Measurements from ENCODE around the gene AMH. TPM values are rescaled to one million over a fixed set of nuclear protein-coding genes. Genes with fewer than 3 reads are reported as not detected.

Gene AMH
- total RNA-seq, 4 donors from 2014 or later = 0.59 to 5.4 (median 2.1) TPM; not detected in 1

DNA sequence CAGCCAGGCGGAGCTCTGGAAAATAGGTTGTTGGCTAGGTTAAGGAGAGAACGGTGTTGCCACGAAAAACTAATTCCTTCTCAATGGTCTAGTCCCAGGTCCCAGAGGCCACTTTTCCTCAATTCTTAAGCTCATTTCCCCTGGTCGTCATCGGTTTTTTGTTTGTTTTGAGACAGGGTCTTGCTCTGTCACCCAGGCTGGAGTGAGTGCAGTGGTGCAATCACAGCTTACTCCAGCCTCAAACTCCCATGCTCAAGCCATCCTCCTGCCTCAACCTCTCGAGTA lies 11.3 kb upstream of the AMH start:
- no peak for DNase-seq (ENCODE audit: low spot score in 2 of 2)
- no peak for TF ChIP-seq POLR2A (IDR thresholded peaks at IDR 0.05)
- no peak for TF ChIP-seq EP300 (IDR thresholded peaks at IDR 0.05)
- TF ChIP-seq, protein P1, sequence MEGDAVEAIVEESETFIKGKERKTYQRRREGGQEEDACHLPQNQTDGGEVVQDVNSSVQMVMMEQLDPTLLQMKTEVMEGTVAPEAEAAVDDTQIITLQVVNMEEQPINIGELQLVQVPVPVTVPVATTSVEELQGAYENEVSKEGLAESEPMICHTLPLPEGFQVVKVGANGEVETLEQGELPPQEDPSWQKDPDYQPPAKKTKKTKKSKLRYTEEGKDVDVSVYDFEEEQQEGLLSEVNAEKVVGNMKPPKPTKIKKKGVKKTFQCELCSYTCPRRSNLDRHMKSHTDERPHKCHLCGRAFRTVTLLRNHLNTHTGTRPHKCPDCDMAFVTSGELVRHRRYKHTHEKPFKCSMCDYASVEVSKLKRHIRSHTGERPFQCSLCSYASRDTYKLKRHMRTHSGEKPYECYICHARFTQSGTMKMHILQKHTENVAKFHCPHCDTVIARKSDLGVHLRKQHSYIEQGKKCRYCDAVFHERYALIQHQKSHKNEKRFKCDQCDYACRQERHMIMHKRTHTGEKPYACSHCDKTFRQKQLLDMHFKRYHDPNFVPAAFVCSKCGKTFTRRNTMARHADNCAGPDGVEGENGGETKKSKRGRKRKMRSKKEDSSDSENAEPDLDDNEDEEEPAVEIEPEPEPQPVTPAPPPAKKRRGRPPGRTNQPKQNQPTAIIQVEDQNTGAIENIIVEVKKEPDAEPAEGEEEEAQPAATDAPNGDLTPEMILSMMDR (IDR thresholded peaks at IDR 0.05) = no peak
- no peaks in the 10 kb centered on the region for H3K27me3 ChIP-seq
- peaks cover 0 to 83% (median 66%) of the 10 kb centered on the region in 4 donors for H3K4me1 ChIP-seq
- H3K9me3 ChIP-seq = no peaks in the 10 kb centered on the region
- H3K4me3 ChIP-seq = peak overlapping the region in 3 of 4 donors; percentile 90 to 95 (median 94)
- H3K36me3 ChIP-seq = peaks cover 0 to 15% (median 0%) of the 10 kb centered on the region in 3 donors
- WGBS, 2 donors = 77 to 82% methylated on average over 6 of the region's 6 CpGs
- peak overlapping the region in 2 of 4 donors; percentile 98 to 99 for H3K27ac ChIP-seq

DNA sequence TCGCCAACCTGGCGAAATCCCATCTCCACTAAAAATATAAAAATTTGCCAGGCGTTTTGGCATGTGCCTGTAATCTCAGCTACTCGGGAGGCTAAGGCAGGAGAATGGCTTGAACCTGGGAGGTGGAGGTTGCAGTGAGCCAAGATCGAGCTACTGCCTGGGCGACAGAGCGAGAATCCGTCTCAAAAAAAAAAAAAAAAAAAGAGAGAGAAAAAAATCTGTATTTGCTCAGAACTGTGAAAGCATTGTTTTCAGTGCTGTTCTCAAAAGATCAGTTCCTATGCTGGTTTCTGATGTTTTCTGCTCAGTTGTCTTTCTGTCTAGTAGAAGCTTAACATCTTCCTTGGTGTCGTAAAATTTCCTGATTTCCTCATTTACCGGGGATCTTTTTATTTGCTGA lies 9.9 kb upstream of the AMH start:
- H3K4me1 ChIP-seq = peaks cover 0 to 82% (median 62%) of the 10 kb centered on the region in 4 donors
- DNase-seq (ENCODE audit: low spot score in 2 of 2) = no peak
- peaks cover 0 to 15% (median 3%) of the 10 kb centered on the region in 3 donors for H3K36me3 ChIP-seq
- peak overlapping the region in 2 of 4 donors; percentile 80 to 90 for H3K27ac ChIP-seq
- WGBS, 2 donors = 53 to 61% methylated on average over 10 of the region's 10 CpGs
- TF ChIP-seq, protein P1 (IDR thresholded peaks at IDR 0.05) = no peak
- no peak for TF ChIP-seq EP300 (IDR thresholded peaks at IDR 0.05)
- no peak for TF ChIP-seq POLR2A (IDR thresholded peaks at IDR 0.05)
- H3K4me3 ChIP-seq = peak overlapping the region in 2 of 4 donors; percentile 16 to 37
- H3K9me3 ChIP-seq = no peaks in the 10 kb centered on the region
- no peaks in the 10 kb centered on the region for H3K27me3 ChIP-seq

DNA sequence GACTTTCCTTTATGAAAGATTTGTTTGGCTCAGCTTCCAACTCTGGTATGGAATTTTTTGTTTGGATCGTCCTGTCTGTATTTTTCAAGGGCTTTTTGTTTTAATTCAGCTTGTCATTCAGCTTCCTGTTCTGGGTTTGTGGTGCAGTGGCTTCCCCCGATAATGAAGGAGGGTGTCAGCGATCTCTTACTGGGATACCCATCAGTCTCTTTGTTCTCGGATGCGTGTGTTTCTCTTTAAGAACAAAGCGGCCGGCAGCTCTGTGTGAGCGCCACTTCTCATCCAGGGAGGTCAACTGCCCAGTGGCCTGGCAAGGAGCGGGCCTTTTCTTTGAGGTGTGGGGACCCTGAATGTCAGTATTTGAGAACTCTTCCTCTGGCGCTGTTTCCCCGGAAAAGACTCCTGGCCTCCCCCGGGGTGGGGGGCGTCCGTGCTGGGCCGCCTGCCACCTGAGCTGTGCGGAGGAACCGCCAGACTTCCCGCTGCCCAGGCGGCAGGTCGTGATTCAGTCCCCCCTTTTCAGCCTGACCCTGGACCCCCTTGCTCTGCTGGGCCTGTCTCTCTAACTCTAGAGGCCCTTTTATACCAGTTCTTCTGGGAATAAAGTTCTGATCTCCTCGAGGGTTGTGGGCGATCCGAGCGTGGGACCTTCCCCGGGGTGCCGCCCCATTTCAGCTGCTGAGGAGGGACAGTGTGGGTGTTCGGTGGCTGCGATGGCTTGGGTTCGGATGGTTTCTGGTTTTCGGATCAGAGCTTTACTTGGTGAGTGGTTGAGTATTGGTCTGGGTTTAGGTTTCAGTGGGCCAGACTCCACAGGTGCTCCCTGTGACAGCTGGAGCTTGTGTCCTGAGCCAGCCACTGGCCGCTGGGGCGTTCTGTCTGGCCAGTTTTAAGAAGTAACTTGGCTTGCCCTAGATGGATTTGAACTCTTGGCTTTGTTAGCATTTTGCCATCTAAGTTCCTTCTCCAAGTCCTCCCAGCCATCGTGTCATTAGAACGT lies 9.1 kb upstream of the AMH start:
- peaks cover 0 to 73% (median 53%) of the 10 kb centered on the region in 4 donors for H3K4me1 ChIP-seq
- 21 to 27% methylated on average over 31 to 32 of the region's 34 CpGs for WGBS, 2 donors

DNA sequence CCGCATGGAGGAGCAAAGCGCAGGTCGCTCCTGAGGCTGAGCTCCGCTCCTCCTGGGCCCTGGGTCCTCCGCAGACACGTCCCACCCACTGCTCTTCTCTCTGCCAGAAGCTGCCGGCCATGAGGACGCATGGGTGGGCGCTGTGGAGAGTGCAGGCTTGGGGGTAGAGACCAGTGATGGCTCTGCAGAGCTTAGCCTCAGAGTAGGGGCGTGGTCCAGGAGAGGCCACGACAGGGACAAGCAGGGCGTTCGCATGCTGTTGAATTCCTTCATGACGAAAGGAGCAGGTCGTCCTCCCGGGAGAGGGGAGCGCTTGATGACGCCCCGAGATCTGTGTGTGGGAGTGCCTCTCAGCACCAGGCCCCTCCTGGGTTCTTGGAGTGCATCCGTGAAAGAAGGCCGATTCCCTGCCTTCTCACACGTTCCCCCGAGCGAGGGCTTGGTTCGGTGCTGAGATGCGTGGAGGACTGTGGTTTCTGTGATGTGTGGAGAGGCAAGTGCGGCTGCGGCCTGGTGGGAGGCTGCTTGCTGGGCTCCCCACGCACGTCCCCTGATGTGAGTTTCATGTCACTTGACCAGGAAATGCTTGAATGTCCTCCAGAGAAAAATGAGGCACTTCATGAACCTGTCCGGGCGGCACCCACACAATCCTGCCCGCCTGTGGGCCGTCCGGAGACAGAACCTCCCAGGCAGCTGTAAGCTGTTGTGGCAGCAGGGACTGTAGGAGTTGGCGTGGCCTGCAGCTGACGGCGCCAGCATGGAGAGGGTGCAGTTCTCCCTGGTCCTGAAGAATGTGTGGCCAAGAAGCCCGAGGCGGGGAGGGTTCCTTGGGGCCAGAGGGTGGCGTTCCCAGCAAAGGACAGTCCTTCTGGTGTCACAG lies 8.0 kb upstream of the AMH start:
- peak overlapping the region in 1 of 4 donors; percentile 37 for H3K4me3 ChIP-seq
- H3K27ac ChIP-seq = peak overlapping the region in 3 of 4 donors; percentile 47 to 90 (median 80)
- no peak for DNase-seq (ENCODE audit: low spot score in 2 of 2)
- H3K4me1 ChIP-seq = peaks cover 0 to 69% (median 49%) of the 10 kb centered on the region in 4 donors
- H3K9me3 ChIP-seq = no peaks in the 10 kb centered on the region
- H3K27me3 ChIP-seq = no peaks in the 10 kb centered on the region
- H3K36me3 ChIP-seq = peaks cover 10 to 35% (median 22%) of the 10 kb centered on the region in 3 donors
- TF ChIP-seq EP300 (IDR thresholded peaks at IDR 0.05) = peak in 1 of 2 donors; percentile 62
- TF ChIP-seq, protein P1 (IDR thresholded peaks at IDR 0.05) = peak in 1 of 5 experiments; percentile 8
- TF ChIP-seq POLR2A (IDR thresholded peaks at IDR 0.05) = no peak
- 51 to 54% methylated on average over 32 to 41 of the region's 41 CpGs for WGBS, 2 donors

More for the DNA sequence above, 9.1 kb upstream of the AMH start:
- DNase-seq (ENCODE audit: low spot score in 2 of 2) = no peak
- TF ChIP-seq, protein P1 (IDR thresholded peaks at IDR 0.05) = no peak
- TF ChIP-seq POLR2A (IDR thresholded peaks at IDR 0.05) (no peak), EP300 (IDR thresholded peaks at IDR 0.05) (no peak)
- Histone ChIP-seq H3K36me3 (peaks cover 5 to 24% (median 12%) of the 10 kb centered on the region in 3 donors), H3K4me3 (peak overlapping the region in 3 of 4 donors; percentile 13 to 37 (median 16)), H3K9me3 (no peaks in the 10 kb centered on the region), H3K27me3 (no peaks in the 10 kb centered on the region), H3K27ac (peak overlapping the region; percentile 12 to 90 (median 64))

All from tibial nerve (tissue), 4 donors.